Measurements from ENCODE around the gene PTPRG.

PTPRG gene

GRCh38 chr3:61591300-61591699 is 29.9 kb downstream of the PTPRG start:
- no peak for DNase-seq

- no peak for DNase-seq
Measured at GRCh38 chr3:61593446-61594029, 32.2 kb downstream of the PTPRG start.

- no peak for DNase-seq
Measured at GRCh38 chr3:61594144-61594963, 33.0 kb downstream of the PTPRG start.

- DNase-seq: no peak
Measured at GRCh38 chr3:61594964-61595285, 33.6 kb downstream of the PTPRG start.

GRCh38 chr3:61595288-61595687 is 33.9 kb downstream of the PTPRG start:
- no peak for DNase-seq

- DNase-seq: no peak
Measured at GRCh38 chr3:61595826-61596225, 34.5 kb downstream of the PTPRG start.

- DNase-seq: no peak
Measured at GRCh38 chr3:61597906-61598305, 36.5 kb downstream of the PTPRG start.

- DNase-seq: no peak
Measured at GRCh38 chr3:61600195-61600594, 38.8 kb downstream of the PTPRG start.

GRCh38 chr3:61601831-61602230 is 40.5 kb downstream of the PTPRG start:
- no peak for DNase-seq

GRCh38 chr3:61602466-61602865 is 41.1 kb downstream of the PTPRG start:
- DNase-seq: no peak

- DNase-seq: no peak
Measured at GRCh38 chr3:61605589-61606175, 44.3 kb downstream of the PTPRG start.

- no peak for DNase-seq
Measured at GRCh38 chr3:61606196-61606595, 44.8 kb downstream of the PTPRG start.

- DNase-seq: no peak
Measured at GRCh38 chr3:61608072-61608471, 46.7 kb downstream of the PTPRG start.

- DNase-seq: no peak
Measured at GRCh38 chr3:61608711-61609110, 47.3 kb downstream of the PTPRG start.

GRCh38 chr3:61610316-61610715 is 48.9 kb downstream of the PTPRG start:
- no peak for DNase-seq

GRCh38 chr3:61612211-61613194 is 51.1 kb downstream of the PTPRG start:
- no peak for DNase-seq

GRCh38 chr3:61613666-61614065 is 52.3 kb downstream of the PTPRG start:
- DNase-seq: no peak

GRCh38 chr3:61615643-61616042 is 54.3 kb downstream of the PTPRG start:
- no peak for DNase-seq

- DNase-seq: no peak
Measured at GRCh38 chr3:61616586-61616985, 55.2 kb downstream of the PTPRG start.

GRCh38 chr3:61617041-61617440 is 55.7 kb downstream of the PTPRG start:
- DNase-seq: no peak

GRCh38 chr3:61617651-61618050 is 56.3 kb downstream of the PTPRG start:
- DNase-seq: no peak

GRCh38 chr3:61618231-61618630 is 56.9 kb downstream of the PTPRG start:
- DNase-seq: no peak

GRCh38 chr3:61618871-61619270 is 57.5 kb downstream of the PTPRG start:
- DNase-seq: no peak
